ENCODE measurements around the gene ELOA2. TPM values are rescaled to one million over a fixed set of nuclear protein-coding genes. Genes with fewer than 3 reads are reported as not detected.
"Not testable (repeated sequence)": the region's sequence is repeated elsewhere in the genome, so short reads cannot be mapped to it uniquely, and the experiment has no call there.

The ELOA2 gene
- total RNA-seq, 1 donor from 2014 or later = not detected

DNA sequence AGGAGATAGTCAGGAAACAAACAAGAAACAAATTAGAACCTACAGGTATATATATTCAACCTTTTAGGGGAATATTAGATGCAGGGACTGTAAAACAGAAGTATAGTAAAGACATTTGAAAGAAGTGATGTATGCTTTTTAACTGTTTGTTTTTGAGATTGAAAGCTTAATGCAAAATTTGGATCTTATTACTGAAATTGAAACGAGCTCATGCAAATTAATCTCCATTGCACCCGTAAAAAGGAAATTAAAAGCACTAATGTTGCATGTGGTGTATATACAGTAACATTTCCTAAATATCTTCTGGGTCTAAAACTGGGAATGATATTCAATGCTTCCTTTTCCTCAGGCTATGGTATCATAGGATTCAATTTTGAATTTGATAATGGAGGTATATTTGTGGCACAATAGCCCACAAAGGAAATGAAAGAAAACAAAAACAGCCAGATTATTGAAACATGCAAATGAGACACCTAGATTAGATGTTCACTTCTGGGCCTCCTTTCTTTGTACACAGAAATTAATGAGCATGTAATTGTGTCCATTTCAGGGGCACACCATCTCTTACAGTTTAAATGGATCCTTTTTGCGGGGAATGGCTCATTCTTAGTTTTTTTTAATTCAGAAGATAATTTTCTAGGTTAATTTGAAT lies 1.6 kb upstream of the ELOA2 start:
- Mint-ChIP-seq H3K4me3 (no peak overlapping the region), H3K36me3 (ENCODE audit: low read depth) (no peaks in the 10 kb centered on the region), H3K27me3 (ENCODE audit: low read depth) (no peaks in the 10 kb centered on the region), H3K27ac (ENCODE audit: unreplicated experiment) (no peak overlapping the region), H3K4me1 (peaks cover 4% of the 10 kb centered on the region), H3K9me3 (no peaks in the 10 kb centered on the region)
- no peak for DNase-seq (ENCODE audit: low read depth, low spot score)
- TF ChIP-seq, protein P1, sequence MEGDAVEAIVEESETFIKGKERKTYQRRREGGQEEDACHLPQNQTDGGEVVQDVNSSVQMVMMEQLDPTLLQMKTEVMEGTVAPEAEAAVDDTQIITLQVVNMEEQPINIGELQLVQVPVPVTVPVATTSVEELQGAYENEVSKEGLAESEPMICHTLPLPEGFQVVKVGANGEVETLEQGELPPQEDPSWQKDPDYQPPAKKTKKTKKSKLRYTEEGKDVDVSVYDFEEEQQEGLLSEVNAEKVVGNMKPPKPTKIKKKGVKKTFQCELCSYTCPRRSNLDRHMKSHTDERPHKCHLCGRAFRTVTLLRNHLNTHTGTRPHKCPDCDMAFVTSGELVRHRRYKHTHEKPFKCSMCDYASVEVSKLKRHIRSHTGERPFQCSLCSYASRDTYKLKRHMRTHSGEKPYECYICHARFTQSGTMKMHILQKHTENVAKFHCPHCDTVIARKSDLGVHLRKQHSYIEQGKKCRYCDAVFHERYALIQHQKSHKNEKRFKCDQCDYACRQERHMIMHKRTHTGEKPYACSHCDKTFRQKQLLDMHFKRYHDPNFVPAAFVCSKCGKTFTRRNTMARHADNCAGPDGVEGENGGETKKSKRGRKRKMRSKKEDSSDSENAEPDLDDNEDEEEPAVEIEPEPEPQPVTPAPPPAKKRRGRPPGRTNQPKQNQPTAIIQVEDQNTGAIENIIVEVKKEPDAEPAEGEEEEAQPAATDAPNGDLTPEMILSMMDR (conservative IDR thresholded peaks at IDR 0.05) = no peak

DNA sequence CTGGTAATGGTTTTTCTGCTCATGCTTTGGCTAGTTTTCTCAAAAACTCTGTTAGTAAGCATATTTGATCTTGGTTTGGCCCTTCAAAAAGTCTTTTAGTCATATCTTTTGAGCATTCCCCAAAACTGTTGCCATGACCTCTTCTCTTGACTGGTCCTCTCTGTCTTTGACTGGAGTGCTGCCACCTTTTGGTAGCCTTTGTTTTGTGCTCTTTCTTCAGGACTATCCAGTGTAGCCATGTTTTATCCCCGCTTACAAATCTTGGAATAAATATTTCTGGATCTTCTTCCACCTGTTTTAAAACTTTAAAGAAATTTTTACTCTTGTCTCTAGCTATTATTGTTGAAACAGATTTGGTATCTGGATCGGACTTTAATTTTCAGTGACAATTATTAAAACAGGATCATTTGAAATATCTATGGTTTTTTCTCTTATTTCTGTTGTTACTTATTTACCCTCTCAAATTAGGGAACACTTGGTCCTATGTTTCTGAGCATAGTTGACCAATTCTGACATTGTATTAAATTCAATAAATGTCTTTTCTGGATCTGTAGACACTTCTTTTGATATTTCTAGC lies 965 bp upstream of the ELOA2 start:
- Mint-ChIP-seq H3K4me1 (peaks cover 4% of the 10 kb centered on the region), H3K9me3 (no peaks in the 10 kb centered on the region), H3K4me3 (no peak overlapping the region), H3K27ac (ENCODE audit: unreplicated experiment) (no peak overlapping the region), H3K27me3 (ENCODE audit: low read depth) (no peaks in the 10 kb centered on the region), H3K36me3 (ENCODE audit: low read depth) (peaks cover 4% of the 10 kb centered on the region)
- peak; percentile 26 for DNase-seq (ENCODE audit: low read depth, low spot score)
- TF ChIP-seq, protein P1 (conservative IDR thresholded peaks at IDR 0.05) = peak; percentile 58

DNA sequence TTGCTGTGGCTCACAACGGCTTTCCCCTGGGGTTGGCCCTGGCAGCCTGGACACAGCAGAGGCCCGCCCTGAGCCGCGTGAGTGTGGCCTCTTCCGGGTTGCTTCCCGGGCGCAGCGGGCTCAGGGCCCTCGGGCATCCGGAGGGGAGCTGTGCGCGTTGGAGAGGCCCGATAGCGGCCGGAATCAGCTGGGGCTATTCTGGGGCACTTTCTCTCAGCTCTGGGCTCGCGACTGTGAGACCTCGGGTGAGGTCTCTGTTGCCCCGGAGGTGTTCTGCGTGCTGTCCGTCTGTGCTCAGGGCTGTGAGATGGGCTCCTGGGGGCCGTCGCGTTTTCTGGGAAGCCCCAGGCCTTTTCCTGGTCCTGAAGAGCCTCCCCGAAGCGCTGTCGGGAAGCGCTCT lies 830 bp downstream of the ELOA2 start:
- H3K36me3 Mint-ChIP-seq (ENCODE audit: low read depth); H3K9me3 Mint-ChIP-seq; H3K27ac Mint-ChIP-seq (ENCODE audit: unreplicated experiment); H3K4me1 Mint-ChIP-seq; H3K4me3 Mint-ChIP-seq; H3K27me3 Mint-ChIP-seq (ENCODE audit: low read depth); DNase-seq (ENCODE audit: low read depth, low spot score): not testable (repeated sequence)

DNA sequence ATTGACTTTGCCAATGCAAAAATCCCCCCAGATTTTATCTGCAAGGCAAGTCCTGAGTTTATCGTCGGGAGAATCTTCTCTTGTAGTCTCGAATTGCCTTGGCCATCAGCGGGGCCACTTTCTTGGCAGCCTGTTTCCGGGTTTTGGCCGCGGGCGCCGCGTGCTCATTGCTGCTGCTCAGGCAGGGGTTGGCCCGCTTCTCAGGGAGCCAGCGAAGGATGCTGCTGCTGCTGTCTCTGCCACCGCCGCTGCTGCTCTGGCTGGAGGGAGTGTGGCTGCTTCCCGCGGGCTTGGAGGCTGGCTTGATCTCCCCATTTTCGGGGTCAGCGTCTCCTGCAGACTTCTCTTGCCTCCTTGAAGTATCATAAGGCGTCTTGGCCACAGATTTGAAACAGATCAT lies 2.5 kb downstream of the ELOA2 start:
- H3K4me1 Mint-ChIP-seq = peaks cover 4% of the 10 kb centered on the region
- DNase-seq (ENCODE audit: low read depth, low spot score) = no peak
- TF ChIP-seq, protein P1 (conservative IDR thresholded peaks at IDR 0.05) = no peak
- peaks cover 4% of the 10 kb centered on the region for H3K36me3 Mint-ChIP-seq (ENCODE audit: low read depth)
- H3K4me3 Mint-ChIP-seq = no peak overlapping the region
- peak overlapping the region; percentile 50 for H3K27ac Mint-ChIP-seq (ENCODE audit: unreplicated experiment)
- H3K27me3 Mint-ChIP-seq (ENCODE audit: low read depth) = no peaks in the 10 kb centered on the region
- no peaks in the 10 kb centered on the region for H3K9me3 Mint-ChIP-seq

DNA sequence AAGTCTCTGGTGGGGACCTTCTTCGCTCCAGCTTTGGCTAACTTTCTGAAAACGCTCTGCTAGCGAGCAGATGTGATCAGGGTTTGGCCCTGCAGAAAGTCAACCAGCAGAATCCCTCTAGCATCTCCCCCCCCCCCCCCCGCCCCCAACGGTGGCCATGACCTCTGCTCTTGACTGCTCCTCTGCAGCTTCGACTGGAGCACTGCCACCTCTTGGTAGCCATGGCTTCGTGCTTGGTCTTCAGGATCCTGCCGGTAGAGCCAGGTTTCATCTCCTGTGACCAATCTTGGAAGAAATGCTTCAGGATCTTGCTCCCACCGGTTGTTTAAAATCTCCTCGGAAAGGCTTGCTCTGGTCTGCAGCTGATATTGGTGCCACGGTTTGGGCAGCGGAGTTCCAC lies 4.5 kb downstream of the ELOA2 start:
- not testable (repeated sequence) for DNase-seq (ENCODE audit: low read depth, low spot score); H3K27ac Mint-ChIP-seq (ENCODE audit: unreplicated experiment); H3K27me3 Mint-ChIP-seq (ENCODE audit: low read depth); H3K36me3 Mint-ChIP-seq (ENCODE audit: low read depth); H3K9me3 Mint-ChIP-seq; H3K4me3 Mint-ChIP-seq; H3K4me1 Mint-ChIP-seq

DNA sequence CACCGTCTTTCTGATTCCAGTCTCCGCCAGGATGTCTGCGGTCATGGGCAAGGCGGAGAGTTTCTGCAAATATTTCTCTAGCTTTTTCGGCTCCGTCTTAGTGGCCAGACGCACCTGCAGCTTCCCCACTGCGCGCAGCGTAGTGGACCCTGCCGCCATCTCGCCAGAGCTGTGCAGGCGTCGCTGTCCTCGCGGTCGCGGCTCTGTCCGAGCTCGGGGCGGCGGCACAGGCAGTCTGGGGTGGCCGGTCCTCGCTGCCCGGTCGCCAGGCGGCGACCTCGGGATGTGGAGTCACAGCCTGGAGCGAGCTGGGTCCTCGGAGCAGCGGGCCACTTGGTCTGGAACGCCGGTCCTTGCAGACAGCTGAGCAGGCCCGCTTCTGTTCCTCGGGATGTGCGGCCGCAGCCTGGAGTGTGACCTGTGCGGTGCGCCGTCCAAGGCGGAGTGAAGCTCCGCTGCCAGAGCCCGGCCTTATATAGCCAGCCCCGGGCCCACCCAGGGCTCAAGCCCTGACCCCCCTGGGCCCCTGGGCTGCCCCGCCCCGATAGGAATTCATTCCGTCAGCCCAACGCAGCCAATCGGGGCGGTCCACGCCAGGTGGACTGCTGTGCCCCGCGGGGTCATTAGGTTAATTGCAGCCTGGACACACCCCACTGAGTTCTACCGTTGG lies 5.6 kb downstream of the ELOA2 start:
- H3K4me3 Mint-ChIP-seq; H3K9me3 Mint-ChIP-seq; H3K27ac Mint-ChIP-seq (ENCODE audit: unreplicated experiment); H3K36me3 Mint-ChIP-seq (ENCODE audit: low read depth); H3K27me3 Mint-ChIP-seq (ENCODE audit: low read depth); DNase-seq (ENCODE audit: low read depth, low spot score); H3K4me1 Mint-ChIP-seq: not testable (repeated sequence)

DNA sequence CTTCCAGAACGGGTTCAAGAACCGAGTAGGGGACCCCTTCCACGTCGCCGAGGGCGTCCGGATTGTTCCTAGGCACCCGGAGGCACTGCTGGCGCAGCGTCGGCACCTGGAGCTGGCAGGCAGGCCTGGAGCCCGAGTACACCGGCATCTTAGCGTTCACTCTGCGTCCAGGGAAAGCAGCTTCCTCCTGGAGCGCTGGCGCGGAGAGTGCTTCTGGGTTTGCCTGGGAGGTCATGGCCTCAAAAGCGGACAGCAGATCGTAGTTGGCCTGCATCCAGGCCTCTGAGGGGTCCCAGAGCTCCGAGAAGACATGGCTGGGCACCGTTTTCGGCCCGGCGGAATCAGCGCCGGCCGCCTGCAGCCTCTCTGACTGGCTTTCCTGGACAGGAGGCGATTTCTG lies 6.7 kb downstream of the ELOA2 start:
- not testable (repeated sequence) for H3K27ac Mint-ChIP-seq (ENCODE audit: unreplicated experiment); H3K4me1 Mint-ChIP-seq; H3K9me3 Mint-ChIP-seq; H3K36me3 Mint-ChIP-seq (ENCODE audit: low read depth); DNase-seq (ENCODE audit: low read depth, low spot score); H3K4me3 Mint-ChIP-seq; H3K27me3 Mint-ChIP-seq (ENCODE audit: low read depth)

DNA sequence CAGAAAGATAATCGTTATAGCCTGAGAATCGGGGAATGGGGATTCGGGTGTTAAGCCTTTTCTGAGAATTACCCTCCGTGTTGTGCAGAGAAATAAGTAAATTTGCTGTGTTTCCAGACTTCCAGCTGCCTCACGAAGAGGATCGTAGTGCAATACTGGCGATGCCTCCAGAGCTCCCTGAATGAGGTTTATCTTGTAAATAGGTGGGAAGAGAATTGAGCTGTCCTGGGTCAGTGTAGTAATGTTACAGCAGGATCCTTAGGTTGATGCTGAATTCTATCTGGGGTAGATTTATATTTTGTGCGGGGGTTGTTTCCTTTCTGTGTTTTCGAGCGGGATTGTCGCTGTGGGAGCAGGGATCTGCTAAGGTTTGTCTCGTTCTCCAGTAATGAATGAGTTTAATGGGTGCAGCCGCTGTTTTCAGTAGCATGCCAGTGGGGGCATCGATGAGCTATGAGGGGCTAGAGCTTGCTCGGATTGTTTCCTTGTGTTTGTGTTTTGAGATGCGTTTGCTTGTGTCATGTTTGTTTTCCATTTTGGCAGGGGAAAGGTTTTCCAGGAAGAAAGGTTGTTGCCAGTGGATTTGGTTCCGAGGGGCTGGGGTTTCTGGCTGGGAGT lies 9.8 kb downstream of the ELOA2 start:
- not testable (repeated sequence) for DNase-seq (ENCODE audit: low read depth, low spot score); H3K4me3 Mint-ChIP-seq; H3K27ac Mint-ChIP-seq (ENCODE audit: unreplicated experiment); H3K4me1 Mint-ChIP-seq; H3K36me3 Mint-ChIP-seq (ENCODE audit: low read depth); H3K27me3 Mint-ChIP-seq (ENCODE audit: low read depth); H3K9me3 Mint-ChIP-seq

DNA sequence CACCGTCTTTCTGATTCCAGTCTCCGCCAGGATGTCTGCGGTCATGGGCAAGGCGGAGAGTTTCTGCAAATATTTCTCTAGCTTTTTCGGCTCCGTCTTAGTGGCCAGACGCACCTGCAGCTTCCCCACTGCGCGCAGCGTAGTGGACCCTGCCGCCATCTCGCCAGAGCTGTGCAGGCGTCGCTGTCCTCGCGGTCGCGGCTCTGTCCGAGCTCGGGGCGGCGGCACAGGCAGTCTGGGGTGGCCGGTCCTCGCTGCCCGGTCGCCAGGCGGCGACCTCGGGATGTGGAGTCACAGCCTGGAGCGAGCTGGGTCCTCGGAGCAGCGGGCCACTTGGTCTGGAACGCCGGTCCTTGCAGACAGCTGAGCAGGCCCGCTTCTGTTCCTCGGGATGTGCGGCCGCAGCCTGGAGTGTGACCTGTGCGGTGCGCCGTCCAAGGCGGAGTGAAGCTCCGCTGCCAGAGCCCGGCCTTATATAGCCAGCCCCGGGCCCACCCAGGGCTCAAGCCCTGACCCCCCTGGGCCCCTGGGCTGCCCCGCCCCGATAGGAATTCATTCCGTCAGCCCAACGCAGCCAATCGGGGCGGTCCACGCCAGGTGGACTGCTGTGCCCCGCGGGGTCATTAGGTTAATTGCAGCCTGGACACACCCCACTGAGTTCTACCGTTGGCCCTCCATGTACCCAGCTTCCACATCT lies 11.5 kb downstream of the ELOA2 start:
- H3K4me3 Mint-ChIP-seq; H3K4me1 Mint-ChIP-seq; H3K27ac Mint-ChIP-seq (ENCODE audit: unreplicated experiment); H3K27me3 Mint-ChIP-seq (ENCODE audit: low read depth); DNase-seq (ENCODE audit: low read depth, low spot score); H3K9me3 Mint-ChIP-seq; H3K36me3 Mint-ChIP-seq (ENCODE audit: low read depth): not testable (repeated sequence)

DNA sequence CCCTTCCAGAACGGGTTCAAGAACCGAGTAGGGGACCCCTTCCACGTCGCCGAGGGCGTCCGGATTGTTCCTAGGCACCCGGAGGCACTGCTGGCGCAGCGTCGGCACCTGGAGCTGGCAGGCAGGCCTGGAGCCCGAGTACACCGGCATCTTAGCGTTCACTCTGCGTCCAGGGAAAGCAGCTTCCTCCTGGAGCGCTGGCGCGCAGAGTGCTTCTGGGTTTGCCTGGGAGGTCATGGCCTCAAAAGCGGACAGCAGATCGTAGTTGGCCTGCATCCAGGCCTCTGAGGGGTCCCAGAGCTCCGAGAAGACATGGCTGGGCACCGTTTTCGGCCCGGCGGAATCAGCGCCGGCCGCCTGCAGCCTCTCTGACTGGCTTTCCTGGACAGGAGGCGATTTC lies 12.6 kb downstream of the ELOA2 start:
- not testable (repeated sequence) for H3K9me3 Mint-ChIP-seq; H3K27ac Mint-ChIP-seq (ENCODE audit: unreplicated experiment); H3K27me3 Mint-ChIP-seq (ENCODE audit: low read depth); DNase-seq (ENCODE audit: low read depth, low spot score); H3K4me3 Mint-ChIP-seq; H3K4me1 Mint-ChIP-seq; H3K36me3 Mint-ChIP-seq (ENCODE audit: low read depth)
